HL-60/S4 treated with phorbol 12-myristate 13-acetate at 8.2 ng/mL for 4 days and 3 days (cell line): Measurements from ENCODE around the gene SERTAD1.
"Not testable (repeated sequence)": the region's sequence is repeated elsewhere in the genome, so short reads cannot be mapped to it uniquely, and the experiment has no call there.

ENCODE experiments used
- in situ Hi-C: fragments of 300-500 bp; cut with MboI; formaldehyde crosslinking; loops from 2 replicates; pipeline ENCODE4 v1.15.0; 2022; ENCODE audit warnings: low sequenced_read_pairs

SERTAD1 gene

DNA sequence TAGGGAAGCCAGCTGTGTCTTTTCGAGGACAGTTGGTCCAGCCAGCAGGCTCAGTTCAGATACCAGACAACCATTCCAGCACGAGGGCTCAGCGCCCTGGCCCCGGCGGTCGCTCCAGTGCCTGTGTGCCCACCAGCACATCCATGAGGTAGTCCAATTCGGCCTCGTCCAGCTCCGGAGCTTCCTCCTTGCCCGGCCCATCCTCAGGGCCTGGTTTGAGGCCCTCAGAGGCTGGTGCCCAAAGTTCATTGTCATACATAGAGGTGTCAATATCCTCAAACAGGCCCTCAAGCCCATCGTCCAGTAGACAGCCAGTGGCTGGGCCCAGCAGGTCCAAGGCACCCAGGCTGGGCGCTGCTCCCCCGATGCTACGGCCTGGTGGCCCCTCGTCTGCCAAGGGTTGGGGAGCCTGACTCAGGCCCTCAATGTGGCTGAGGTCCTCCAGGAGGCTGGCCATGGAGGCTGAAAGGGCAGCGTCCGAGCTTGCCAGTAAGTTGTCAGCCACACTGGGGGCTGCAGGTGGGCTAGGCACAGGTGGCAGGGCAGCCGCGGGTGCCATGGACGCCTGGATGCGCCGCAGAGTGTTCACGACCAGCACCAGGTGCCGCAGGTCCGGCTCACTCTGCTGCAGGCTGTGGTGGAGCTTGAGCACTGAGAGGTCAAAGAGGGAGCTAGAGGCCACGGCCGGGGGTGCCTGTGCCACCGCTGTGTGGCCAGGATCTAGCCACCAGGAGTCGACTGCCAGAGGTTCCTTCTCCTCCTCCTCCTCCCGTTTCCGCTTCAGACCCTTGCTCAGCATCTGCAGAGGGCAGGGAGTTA lies 2.8 kb downstream of the SERTAD1 start:
- in situ Hi-C loops = no loop called here

DNA sequence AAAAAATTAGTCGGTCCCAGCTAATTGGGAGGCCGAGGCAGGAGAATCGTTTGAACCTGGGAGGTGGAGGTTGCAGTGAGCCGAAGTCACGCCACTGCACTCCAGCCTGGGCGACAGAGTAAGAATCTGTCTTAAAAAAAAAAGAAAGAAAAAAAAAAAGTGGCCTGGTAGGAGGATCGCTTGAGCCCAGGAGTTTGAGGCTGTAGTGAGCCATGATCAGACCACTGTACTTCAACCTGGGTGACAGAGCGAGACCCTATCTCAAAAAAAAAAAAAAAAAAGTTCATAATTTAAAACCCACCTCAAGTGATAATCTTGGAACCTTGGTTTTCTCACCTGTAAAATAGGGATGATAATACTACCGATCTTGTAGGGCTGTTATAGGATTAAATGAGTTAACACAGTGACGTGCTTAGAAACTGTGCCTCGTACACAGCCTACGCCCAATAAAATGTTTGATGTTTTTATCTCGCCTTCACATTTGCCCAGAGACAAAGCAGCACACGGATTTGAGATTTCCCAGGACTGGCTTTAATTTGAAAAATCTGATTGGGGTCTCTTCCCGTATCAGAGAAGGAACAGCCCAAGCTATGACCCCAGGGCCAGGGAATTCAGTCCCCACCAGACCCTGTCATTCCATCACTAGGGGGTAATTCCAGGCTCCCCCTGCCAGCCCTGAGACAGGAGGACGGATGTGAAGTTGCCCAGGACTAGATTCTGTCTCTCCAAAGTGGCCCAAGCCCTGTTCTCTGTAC lies 3.6 kb downstream of the SERTAD1 start:
- in situ Hi-C loops = no loop called here

DNA sequence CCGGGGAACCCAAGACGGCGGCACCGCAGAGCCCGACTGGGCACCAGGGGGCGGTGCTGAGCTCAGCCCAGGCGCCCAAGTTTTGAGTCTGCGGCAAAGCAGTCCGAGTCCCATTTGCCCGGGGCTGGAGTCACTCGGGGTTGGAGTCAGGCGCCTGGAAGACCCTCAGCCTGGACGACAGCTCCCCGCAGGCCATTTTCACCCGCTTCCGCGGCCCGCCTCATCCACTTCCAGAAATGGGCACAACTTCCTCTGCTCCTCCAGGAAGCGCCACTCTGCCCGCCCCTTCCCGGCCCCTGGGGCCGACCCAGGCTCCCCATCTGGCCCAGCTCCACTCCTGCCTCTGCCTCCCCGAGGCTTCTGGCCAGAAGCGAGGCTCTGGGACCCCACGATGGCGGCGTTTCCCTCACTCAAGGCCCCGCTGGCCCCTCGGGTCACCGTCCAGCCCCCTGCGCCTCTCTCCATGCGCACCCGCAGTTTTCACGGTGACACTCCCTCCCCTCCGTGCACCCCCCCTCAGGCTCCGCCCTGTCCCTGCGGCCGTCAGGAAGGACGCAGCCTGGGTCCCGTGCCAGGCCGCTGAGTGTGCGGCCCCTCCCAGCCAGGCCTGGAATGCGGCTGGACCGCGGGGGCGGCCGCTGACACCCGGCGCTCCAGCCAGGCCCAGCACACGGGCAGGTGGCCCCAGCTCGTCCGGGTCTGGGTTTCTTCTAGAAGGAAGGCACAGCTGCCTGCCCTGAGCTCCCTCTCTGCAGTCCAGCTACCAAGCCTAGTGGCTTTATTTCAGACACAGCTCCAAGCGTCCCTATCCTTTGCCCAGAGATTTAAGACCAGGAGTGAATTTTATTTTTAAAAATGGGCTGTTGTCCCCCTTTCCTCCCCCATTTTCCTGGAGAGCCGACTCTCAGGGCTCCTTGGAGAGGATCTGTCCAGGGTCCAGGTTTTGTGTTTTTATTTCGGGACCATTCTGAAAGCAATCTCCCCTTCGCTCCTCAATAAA lies 4.7 kb downstream of the SERTAD1 start:
- in situ Hi-C loops = no loop called here

DNA sequence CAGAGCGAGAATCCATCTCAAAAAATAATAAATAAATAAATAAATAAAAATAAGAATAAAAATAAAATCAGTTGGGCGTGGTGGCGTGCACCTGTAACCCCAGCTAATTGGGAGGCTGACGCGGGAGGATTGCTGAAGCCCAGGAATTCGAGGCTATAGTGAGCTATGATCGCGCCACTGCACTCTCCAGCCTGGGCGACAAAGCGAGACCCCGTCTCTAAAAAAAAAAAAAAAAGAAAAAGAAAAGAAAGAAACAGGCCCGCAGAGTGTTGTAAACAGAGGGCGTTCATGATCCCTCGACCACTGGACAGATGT lies 5.4 kb downstream of the SERTAD1 start:
- in situ Hi-C loops = no loop called here

DNA sequence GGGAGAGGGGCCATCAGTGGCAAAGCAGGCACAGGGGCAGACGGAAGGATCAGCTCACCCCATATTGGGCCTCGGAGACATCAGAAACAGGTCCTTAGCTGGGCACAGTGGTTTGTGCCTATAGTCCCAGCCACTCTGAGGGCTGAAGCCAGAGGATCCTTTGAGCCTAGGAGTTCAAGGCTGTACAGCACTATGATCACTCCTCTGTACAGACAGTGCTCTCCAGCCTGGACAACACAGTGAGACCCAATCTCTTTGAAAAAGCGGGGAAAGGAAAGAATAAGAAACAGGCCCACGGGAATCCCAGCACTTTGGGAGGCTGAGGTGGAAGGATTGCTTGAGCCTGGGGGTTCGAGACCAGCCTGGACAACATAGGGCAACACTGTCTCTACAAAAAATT lies 6.0 kb downstream of the SERTAD1 start:
- in situ Hi-C loops = no loop called here

DNA sequence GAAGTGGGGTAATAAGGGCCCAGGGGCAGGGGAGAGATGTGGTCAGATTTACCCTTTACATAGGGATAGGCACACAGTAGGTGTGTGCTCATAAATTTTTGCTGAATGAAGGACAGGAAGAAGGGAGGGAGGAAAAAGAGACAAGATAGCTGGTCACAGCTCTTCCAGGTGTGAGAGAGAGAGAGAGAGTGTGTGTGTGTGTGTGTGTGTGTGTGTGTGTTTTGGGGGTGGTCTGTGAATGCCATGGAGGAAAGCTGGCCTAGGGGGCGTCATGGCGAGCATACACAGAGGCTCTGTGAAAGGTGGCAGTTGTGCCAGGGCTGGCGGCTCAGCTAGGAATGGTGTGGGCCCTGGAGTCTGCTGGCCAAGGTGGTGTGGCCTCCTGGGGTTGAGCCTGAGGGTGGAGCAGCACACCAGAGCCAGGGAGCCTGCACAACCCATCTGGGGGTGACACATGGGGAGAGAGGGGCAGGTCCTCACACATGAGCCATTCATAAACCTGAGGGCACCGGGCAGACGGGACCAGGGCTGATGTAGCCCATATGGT lies 6.7 kb downstream of the SERTAD1 start:
- in situ Hi-C loops = no loop called here

DNA sequence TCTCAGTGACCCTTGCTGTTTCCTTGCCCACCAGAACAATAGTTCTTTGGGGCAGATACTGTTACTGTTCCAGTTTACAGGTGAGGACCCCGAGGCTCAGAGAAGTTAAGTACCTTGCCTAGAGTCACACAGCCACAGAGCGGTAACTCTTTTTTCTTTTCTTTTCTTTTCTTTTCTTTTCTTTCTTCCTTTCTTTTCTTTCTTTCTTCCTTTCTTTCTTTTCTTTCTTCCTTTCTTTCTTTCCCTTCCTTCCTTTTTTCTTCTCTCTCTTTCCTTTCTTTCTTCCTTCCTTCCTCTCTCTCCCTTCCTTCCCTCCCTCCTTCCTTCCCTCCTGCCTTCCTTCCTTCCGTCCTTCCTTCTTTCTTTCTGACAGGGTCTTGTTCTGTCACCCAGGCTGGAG lies 7.8 kb downstream of the SERTAD1 start:
- in situ Hi-C loops = no loop called here

DNA sequence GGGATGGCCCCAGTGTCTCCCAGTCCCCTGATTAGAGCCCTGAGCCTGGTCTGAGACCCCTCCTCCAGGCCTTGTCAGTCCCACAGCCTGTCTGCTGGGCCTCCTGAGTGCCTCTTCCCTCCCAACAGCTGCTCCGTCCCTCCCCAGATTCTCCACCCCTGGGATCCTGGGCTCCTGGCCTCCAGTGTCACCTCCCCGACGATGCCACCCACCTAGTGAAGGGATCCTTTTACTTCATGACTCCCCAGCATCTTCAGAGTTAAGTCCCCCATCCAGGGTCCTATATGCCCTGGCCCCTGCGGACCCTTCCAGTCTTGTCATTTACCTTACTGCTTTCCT lies 8.2 kb downstream of the SERTAD1 start:
- in situ Hi-C loops = no loop called here

DNA sequence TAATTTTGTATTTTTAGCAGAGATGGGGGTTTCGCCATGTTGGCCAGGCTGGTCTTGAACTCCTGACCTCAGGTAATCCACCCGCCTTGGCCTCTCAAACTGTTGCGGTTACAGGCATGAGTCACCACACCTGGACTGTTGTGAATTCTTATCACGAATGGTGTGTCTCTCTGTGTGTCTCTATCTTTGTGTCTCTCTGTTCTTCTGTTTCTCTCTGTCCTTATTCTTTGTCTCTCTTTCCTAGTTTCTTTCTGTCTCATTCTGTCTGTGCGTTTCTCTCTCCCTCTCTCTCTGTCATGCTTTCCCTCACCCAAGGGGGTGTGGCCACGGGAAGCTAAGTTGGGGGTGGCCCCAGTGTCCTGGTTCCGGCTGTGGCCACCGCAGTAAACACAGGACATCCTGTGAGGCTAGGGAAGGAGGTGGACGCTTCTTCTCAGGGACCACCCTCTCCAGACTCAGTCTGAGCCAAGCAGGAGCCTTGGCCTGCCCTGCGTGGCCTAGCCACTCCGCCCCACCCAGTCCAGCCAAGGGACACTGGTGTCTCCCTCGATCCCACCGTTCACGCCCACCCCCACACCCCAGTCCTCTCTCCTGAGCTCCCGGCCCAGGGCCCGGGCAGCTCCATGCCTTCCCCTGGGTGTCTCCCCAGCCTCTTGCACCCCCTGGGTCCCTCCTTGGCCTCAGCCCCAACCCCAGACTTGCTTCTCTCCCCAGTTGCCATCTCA lies 8.7 kb downstream of the SERTAD1 start:
- in situ Hi-C loops = no loop called here

DNA sequence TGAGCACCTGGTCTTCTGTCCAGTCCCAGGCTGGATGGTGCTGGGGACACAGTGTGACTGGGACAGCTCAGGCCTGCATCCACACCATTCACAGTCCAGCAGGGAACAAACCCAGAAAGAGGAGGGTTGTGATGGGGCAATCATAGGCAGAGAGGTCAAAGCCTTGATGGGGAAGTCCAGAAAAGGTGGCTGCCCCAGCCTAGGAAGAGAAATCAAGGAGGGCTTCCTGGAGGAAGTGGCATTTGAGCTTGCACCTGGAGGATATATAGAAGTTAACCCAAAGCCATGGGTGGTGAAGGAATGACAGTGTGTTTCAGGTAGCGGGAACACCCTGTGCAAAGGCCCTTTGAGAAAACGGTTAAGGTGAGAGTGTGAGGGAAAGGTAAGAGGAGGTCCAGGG lies 10.0 kb downstream of the SERTAD1 start:
- in situ Hi-C loops = no loop called here

DNA sequence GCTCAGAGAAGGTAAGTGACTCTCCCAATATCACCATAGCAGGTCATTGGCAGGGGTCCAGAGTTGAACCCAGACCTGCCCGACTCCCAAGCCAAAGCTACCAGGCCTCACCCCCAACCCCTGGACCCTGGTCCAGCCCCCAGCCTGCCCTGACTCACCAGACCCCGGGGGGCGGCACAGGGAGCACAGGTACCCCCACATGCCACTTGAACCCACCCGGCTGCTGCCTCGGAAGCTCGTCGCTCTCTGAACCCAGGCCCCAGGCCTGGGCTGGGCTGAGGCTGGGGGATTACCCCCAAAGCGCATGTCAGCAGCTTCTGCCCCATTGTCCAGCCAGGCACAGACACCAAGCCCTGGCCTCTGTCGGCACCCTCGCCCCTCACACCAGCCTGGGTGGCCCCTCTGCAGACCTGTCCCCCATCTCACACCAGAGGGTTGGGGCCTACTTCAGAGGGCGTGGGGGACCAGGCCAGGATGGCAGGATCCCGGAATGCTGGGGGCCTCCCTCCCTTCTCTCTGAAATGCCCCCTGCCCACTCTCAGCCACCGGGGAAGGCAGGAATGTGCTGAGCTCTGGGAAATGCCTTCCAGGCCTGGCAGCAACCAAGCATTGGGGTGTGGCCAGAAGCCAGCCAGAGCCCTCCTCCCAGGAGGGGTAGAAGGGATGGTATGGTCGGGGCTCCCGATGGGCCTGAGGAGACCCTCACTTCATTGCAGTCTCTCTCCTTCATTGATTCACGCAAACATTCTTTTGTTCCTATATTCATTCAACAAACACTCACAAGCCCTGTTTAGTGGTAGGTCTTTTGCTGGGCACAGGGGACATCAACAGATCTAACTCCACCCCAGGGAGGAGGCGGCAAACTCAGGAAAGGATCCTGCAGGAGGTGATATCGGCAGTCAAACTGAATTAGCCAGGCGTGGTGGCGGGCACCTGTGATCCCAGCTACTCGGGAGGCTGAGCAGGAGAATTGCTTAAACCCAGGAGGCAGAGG lies 11.0 kb downstream of the SERTAD1 start:
- in situ Hi-C loops = no loop called here

DNA sequence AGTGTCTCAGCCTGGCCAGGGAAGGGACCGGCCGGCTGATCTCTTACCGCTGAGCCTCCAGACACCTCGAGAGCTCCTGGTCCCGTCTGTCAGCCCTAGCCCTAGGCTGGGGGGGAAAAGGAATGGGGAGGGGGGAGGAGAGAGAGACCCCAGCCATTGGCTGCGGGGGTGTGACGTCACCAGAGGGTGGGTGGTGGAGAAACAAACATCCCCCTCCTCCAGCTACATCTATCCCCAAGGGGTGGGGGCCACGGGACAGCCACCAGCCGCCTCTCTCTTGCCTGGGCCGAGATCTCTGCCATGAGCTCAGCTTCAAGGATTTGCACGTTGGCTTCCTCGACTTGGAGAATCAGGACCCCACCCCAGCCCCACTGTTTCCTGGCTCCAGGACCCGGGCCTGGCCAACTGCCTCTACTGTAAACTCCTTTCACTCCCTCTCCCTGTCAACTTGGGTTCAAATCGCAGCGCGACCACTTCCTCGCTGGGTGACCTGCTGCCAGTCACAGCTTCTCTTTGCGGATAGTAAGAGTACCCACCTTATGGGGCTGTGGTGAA lies 12.4 kb downstream of the SERTAD1 start, which contains the start of gene PRX:
TSS of gene PRX (minus strand) at position 88 of the 555 bp plus-strand sequence. CDS start 5,446 bp downstream, outside the sequence.
- in situ Hi-C loops = no loop called here

DNA sequence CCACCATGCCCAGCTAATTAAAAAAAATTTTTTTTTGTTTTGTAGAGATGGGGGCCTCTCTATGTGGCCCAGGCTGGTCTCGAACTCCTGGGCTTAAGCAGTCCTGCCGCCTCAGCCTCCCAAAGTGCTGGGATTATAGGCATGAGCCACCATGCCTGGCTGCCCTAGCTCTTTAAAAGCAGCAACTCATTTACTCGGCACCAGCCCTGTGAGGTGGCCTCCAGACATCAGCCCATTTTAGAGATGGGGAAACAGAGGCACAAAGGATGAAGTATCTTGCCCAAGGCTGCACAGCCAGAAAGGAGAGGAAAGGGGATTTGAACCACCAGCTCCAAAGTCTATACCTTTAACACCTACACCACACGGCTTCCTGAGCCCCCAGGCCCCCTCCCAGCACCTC lies 12.9 kb downstream of the SERTAD1 start:
- in situ Hi-C loops = no loop called here

DNA sequence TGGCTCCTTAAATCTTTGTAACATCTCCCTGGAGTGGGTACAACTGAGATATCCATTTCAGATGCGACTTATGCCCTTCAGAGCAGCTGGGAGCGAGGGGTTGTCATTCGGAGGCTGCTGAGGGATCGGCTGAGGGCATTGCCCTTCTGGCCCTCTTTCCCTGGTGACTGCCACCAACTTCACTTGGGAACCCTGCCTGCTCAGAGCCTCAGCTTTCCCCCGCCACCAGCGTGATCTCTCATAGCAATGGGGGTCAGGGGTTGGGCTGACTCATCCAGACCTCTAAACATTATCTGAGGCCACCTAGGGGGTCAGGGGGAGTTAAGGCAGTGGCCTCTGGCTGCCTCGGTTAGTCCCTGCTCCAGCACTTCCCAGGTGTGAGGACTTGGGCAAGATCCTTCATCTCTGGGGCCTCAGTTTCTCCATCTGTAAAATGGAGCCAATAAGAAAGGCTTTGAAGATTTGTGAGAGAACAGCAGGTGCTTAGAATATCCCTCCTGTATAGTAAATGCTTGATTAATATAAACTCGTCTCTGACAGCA lies 13.8 kb downstream of the SERTAD1 start:
- in situ Hi-C loops = no loop called here

DNA sequence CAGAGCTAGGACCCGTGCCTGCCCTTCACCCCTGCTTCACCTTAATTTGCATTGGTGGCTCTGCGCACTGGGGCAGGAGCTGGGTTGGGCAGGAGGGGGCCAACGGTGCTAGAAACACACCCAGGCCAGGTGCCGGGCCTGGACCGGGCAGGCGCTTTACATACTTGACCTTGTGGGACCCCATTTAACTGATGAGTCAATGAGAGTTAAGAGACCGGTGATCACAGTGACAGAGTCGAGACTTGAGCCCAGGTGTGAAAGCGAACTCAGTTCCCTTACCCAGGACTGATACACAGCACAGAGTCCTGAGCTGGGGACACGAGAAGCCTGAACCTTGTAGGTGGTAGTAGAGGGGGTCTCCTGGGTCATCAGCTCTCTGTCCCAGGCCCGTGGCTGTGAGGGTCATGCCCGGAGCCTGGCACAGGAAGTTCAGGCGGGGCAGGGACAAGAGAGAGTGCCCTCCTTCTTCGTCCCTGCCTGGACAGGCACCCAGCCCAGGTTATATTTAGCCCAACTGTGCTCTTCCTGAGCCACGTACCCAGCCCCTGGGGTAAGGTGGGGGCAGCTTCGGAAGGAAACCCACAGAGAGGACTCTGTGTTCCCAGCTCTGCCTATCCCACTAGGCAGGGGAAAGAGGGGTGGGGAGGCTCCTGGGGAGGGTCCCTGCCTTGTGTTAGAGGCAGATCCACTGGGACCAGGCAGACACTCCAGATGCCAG lies 14.5 kb downstream of the SERTAD1 start:
- in situ Hi-C loops = no loop called here

DNA sequence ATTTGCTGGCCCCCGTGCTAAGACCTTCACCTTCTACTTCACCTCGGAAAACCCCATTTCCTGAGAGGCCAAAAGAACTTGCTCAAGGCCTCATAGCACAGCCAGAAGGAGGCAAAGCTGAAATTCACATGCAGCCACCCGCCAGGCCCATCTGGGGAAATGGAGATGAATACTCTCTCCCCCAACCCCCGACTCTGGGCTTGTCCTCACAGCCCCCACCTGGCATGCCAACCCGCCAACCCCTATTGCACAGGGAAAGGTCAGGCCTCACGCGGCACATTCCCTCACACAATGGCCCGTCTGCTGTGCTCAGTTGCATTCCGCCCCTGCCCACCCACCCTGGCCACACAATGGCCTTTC lies 15.8 kb downstream of the SERTAD1 start:
- in situ Hi-C loops = no loop called here

DNA sequence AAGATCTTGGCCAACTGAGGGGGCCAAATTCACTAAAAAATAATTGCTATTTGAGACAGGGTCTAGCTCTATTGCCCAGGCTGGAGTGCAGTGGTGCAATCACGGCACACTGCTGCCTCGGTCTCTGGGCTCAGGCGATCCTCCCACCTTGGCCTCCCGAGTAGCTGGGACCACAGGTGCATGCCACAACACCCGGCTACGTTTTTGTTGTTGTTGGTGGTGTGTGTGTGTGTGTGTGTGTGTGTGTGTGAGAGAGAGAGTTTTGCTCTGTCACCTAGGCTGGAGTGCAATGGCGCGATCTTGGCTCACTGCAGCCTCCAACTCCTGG lies 17.2 kb downstream of the SERTAD1 start:
- in situ Hi-C loops = not testable (repeated sequence)
